H9 (cell line): ENCODE data around the gene CDC37L1. TPM values are rescaled to one million over a fixed set of nuclear protein-coding genes. Genes with fewer than 3 reads are reported as not detected.
A peak's percentile ranks its signal among the peaks of the same experiment; 100 is the strongest.

ENCODE experiments used
- DNase-seq: peaks from one replicate; pipeline ENCODE4 v3.0.0-alpha.2; 2017
- H2AFZ ChIP-seq: one replicate; pipeline ENCODE4 v1.6.1; 2013; ENCODE audit warnings: mild to moderate bottlenecking, low read length, control low read depth, moderate library complexity
- H2AK5ac ChIP-seq: 2 replicates; pipeline ENCODE4 v1.6.1; 2013; ENCODE audit warnings: low read length, control low read depth, mixed read lengths; ENCODE audit not compliant: insufficient read length
- H2BK120ac ChIP-seq: one replicate; pipeline ENCODE4 v1.6.1; 2013; ENCODE audit warnings: low read depth, mild to moderate bottlenecking, low read length, control low read depth, inconsistent platforms; ENCODE audit not compliant: poor library complexity, severe bottlenecking
- H2BK12ac ChIP-seq: 2 replicates; pipeline ENCODE4 v1.6.1; 2013; ENCODE audit warnings: low read length, control low read depth, mixed read lengths, low read depth; ENCODE audit not compliant: insufficient read length
- H2BK15ac ChIP-seq: 2 replicates; pipeline ENCODE4 v1.6.1; 2013; ENCODE audit warnings: low read depth, low read length, control low read depth
- H2BK20ac ChIP-seq: one replicate; pipeline ENCODE4 v1.6.1; 2013; ENCODE audit warnings: low read depth, mild to moderate bottlenecking, low read length, control low read depth, inconsistent platforms; ENCODE audit not compliant: poor library complexity, severe bottlenecking
- H2BK5ac ChIP-seq: 2 replicates; pipeline ENCODE4 v1.6.1; 2013; ENCODE audit warnings: low read length, control low read depth, mixed read lengths; ENCODE audit not compliant: insufficient read length
- H3K14ac ChIP-seq: 2 replicates; pipeline ENCODE4 v1.6.1; 2013; ENCODE audit warnings: low read length, control low read depth; ENCODE audit not compliant: insufficient read depth
- H3K18ac ChIP-seq: 2 replicates; pipeline ENCODE4 v1.6.1; 2013; ENCODE audit warnings: low read depth, mild to moderate bottlenecking, mixed read lengths, low read length, control low read depth; ENCODE audit not compliant: insufficient read length
- H3K23ac ChIP-seq: 2 replicates; pipeline ENCODE4 v1.6.1; 2013; ENCODE audit warnings: low read length, control low read depth, mixed read lengths, low read depth; ENCODE audit not compliant: insufficient read length
- H3K23me2 ChIP-seq: 2 replicates; pipeline ENCODE4 v1.6.1; 2013; ENCODE audit warnings: low read depth, mild to moderate bottlenecking, mixed read lengths, low read length, control low read depth; ENCODE audit not compliant: insufficient read length, poor library complexity, severe bottlenecking
- H3K27ac ChIP-seq: 2 replicates; pipeline ENCODE4 v1.5.1; 2013; ENCODE audit warnings: low read length, control low read depth, mixed read lengths, low read depth; ENCODE audit not compliant: insufficient read length
- H3K27me3 ChIP-seq: 2 replicates; pipeline ENCODE4 v1.6.1; 2013; ENCODE audit warnings: low read length, control low read depth, inconsistent platforms; ENCODE audit not compliant: insufficient read depth
- H3K4ac ChIP-seq: 2 replicates; pipeline ENCODE4 v1.6.1; 2013; ENCODE audit warnings: low read depth, mild to moderate bottlenecking, control low read depth, inconsistent platforms, low read length, moderate library complexity
- H3K4me1 ChIP-seq: 2 replicates; pipeline ENCODE4 v1.6.1; 2013; ENCODE audit warnings: low read length, control low read depth, inconsistent platforms; ENCODE audit not compliant: insufficient read depth
- H3K4me2 ChIP-seq: 2 replicates; pipeline ENCODE4 v1.6.1; 2013; ENCODE audit warnings: low read length, control low read depth, mixed read lengths; ENCODE audit not compliant: insufficient read length, insufficient read depth
- H3K56ac ChIP-seq: 2 replicates; pipeline ENCODE4 v1.6.1; 2013; ENCODE audit warnings: low read depth, mild to moderate bottlenecking, mixed read lengths, low read length, control low read depth; ENCODE audit not compliant: insufficient read length
- H3K79me1 ChIP-seq: 2 replicates; pipeline ENCODE4 v1.6.1; 2013; ENCODE audit warnings: low read depth, mild to moderate bottlenecking, moderate library complexity, low read length, control low read depth, inconsistent platforms; ENCODE audit not compliant: insufficient read depth, poor library complexity, severe bottlenecking
- H3K79me2 ChIP-seq: 2 replicates; pipeline ENCODE4 v1.6.1; 2013; ENCODE audit warnings: low read length, control low read depth, inconsistent platforms; ENCODE audit not compliant: insufficient read depth
- H3K9ac ChIP-seq: 2 replicates; pipeline ENCODE4 v1.6.1; 2013; ENCODE audit warnings: low read length, control low read depth, mixed read lengths; ENCODE audit not compliant: insufficient read length; ENCODE audit errors: extremely low read depth
- H3K9me3 ChIP-seq: one replicate; pipeline ENCODE4 v1.6.1; 2013; ENCODE audit warnings: low read depth, low read length, inconsistent platforms; ENCODE audit not compliant: control insufficient read depth
- H3T11ph ChIP-seq: one replicate; pipeline ENCODE4 v1.6.1; 2013; ENCODE audit warnings: mild to moderate bottlenecking, low read length, control low read depth, inconsistent platforms
- H4K20me1 ChIP-seq: one replicate; pipeline ENCODE4 v1.6.1; 2013; ENCODE audit not compliant: control insufficient read depth, insufficient read length, insufficient read depth
- H4K5ac ChIP-seq: 2 replicates; pipeline ENCODE4 v1.6.1; 2013; ENCODE audit warnings: low read depth, mild to moderate bottlenecking, mixed read lengths, low read length, control low read depth; ENCODE audit not compliant: insufficient read length
- H4K8ac ChIP-seq: replicated peaks from 2 replicates; pipeline ENCODE4 v1.6.1; 2013; ENCODE audit warnings: low read length, control low read depth, mixed read lengths, low read depth; ENCODE audit not compliant: insufficient read length
- H4K91ac ChIP-seq: 2 replicates; pipeline ENCODE4 v1.6.1; 2013; ENCODE audit warnings: low read depth, mild to moderate bottlenecking, moderate library complexity, mixed read lengths, low read length, control low read depth; ENCODE audit not compliant: insufficient read length
- H3K27ac Mint-ChIP-seq, 3 experiments: 2 replicates in 2 of 3; 3 replicates in 1 of 3; pipeline ENCODE4 v1.8.0; 2020 to 2021; ENCODE audit warnings: mixed read lengths in 3 of 3, mild to moderate bottlenecking in 1 of 3, moderate library complexity in 1 of 3
- H3K27me3 Mint-ChIP-seq: 2 replicates; pipeline ENCODE4 v1.8.0; 2021; ENCODE audit warnings: low read depth, mild to moderate bottlenecking, moderate library complexity, mixed read lengths
- H3K36me3 Mint-ChIP-seq, 3 experiments: 2 replicates in 2 of 3; 3 replicates in 1 of 3; pipeline ENCODE4 v1.8.0; 2020 to 2021; ENCODE audit warnings: low read depth in 3 of 3, mixed read lengths in 3 of 3; ENCODE audit not compliant: insufficient read depth in 1 of 3
- H3K4me1 Mint-ChIP-seq, 2 experiments: 2 replicates each; pipeline ENCODE4 v1.8.0; 2020; ENCODE audit warnings: mixed read lengths in 2 of 2
- H3K4me3 Mint-ChIP-seq, 2 experiments: 2 replicates in 1 of 2; 3 replicates in 1 of 2; pipeline ENCODE4 v1.8.0; 2020 to 2021; ENCODE audit warnings: mild to moderate bottlenecking in 2 of 2, mixed read lengths in 2 of 2, moderate library complexity in 1 of 2
- H3K9me3 Mint-ChIP-seq, 2 experiments: 2 replicates in 1 of 2; 3 replicates in 1 of 2; pipeline ENCODE4 v1.8.0; 2020; ENCODE audit warnings: mild to moderate bottlenecking in 2 of 2, mixed read lengths in 2 of 2, moderate library complexity in 1 of 2
- WGBS: extraction: QIAGEN DNeasy Blood & Tissue Kit; methylation state at CpG from one replicate; pipeline ENCODE4 v1.1.7; 2013; ENCODE audit warnings: missing lambda C conversion rate, low lambda C conversion rate, mixed read lengths; ENCODE audit not compliant: insufficient read length; ENCODE audit errors: extremely low coverage; 5-methylcytosine and 5-hydroxymethylcytosine counted together
- total RNA-seq: library from RNA; stranded (reverse); gene quantifications from 2 replicates; pipeline ENCODE4 v1.2.1, GENCODE V29; 2021
- TF ChIP-seq, protein P1 (sequence below): fragments of 200-600 bp; sonication (generic); conservative IDR thresholded peaks from 3 replicates; pipeline ENCODE4 v1.8.0; 2021; ENCODE audit warnings: antibody characterized with exemption, mild to moderate bottlenecking

The CDC37L1 gene
- total RNA-seq, 1 experiment from 2014 or later, result 17.6 TPM

GRCh38 chr9:4666042-4666699 is 13.2 kb upstream of the CDC37L1 start, which contains the start of gene SPATA6L:
SPATA6L (minus strand) TSS chr9:4666480; CDS start chr9:4666250, 230 bp downstream.
- Histone ChIP-seq H4K20me1 (peaks cover 3% of the 10 kb centered on the region), H3K23me2 (peaks cover 4% of the 10 kb centered on the region), H3K4ac (no peak within 1 kb of the TSS), H2AFZ (no peak within 1 kb of the TSS), H3T11ph (no peak within 1 kb of the TSS), H2AK5ac (no peak within 1 kb of the TSS), H3K14ac (peak within 1 kb of the TSS; percentile 74), H4K5ac (no peak within 1 kb of the TSS), H3K23ac (no peak within 1 kb of the TSS), H3K18ac (peak within 1 kb of the TSS; percentile 45), H4K8ac (no peak within 1 kb of the TSS), H2BK15ac (no peak within 1 kb of the TSS), H3K56ac (no peak within 1 kb of the TSS), H2BK20ac (no peak within 1 kb of the TSS), H2BK120ac (no peak within 1 kb of the TSS), H3K9ac (peak within 1 kb of the TSS; percentile 53), H4K91ac (no peak within 1 kb of the TSS), H2BK12ac (no peak within 1 kb of the TSS), H3K27me3 (no peaks in the 10 kb centered on the region), H3K4me1 (peaks cover 17% of the 10 kb centered on the region), H2BK5ac (no peak within 1 kb of the TSS), H3K79me1 (no peaks in the 10 kb centered on the region), H3K4me2 (peak within 1 kb of the TSS; percentile 86), H3K9me3 (no peaks in the 10 kb centered on the region), H3K79me2 (no peaks in the 10 kb centered on the region; the same call in 1 of the 2 replicates), H3K27ac (no peak within 1 kb of the TSS)
- H3K9me3 Mint-ChIP-seq, result peaks cover 0 to under 1% of the 10 kb centered on the region in 2 experiments; a peak in 1 of 5 replicates
- peak within 1 kb of the TSS in 2 of 3 experiments; percentile 0 to 59; a peak in 3 of 7 replicates for H3K27ac Mint-ChIP-seq
- peaks cover 57% of the 10 kb centered on the region in 2 experiments for H3K4me1 Mint-ChIP-seq
- peak within 1 kb of the TSS; percentile 75 to 77 for H3K4me3 Mint-ChIP-seq
- DNase-seq, result peak; percentile 29
- no CpG with 5 or more reads among the region's 36 CpGs for WGBS
- peaks cover 5% of the 10 kb centered on the region; the same call in 1 of the 2 replicates for H3K27me3 Mint-ChIP-seq
- TF ChIP-seq, protein P1, sequence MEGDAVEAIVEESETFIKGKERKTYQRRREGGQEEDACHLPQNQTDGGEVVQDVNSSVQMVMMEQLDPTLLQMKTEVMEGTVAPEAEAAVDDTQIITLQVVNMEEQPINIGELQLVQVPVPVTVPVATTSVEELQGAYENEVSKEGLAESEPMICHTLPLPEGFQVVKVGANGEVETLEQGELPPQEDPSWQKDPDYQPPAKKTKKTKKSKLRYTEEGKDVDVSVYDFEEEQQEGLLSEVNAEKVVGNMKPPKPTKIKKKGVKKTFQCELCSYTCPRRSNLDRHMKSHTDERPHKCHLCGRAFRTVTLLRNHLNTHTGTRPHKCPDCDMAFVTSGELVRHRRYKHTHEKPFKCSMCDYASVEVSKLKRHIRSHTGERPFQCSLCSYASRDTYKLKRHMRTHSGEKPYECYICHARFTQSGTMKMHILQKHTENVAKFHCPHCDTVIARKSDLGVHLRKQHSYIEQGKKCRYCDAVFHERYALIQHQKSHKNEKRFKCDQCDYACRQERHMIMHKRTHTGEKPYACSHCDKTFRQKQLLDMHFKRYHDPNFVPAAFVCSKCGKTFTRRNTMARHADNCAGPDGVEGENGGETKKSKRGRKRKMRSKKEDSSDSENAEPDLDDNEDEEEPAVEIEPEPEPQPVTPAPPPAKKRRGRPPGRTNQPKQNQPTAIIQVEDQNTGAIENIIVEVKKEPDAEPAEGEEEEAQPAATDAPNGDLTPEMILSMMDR, result peak; percentile 13; the same call in 1 of the 3 replicates
- peaks cover 0 to 3% (median 0%) of the 10 kb centered on the region in 3 experiments; a peak in 1 of 7 replicates for H3K36me3 Mint-ChIP-seq
